K562 (cell line): ENCODE measurements around the gene USP19. TPM values are rescaled to one million over a fixed set of nuclear protein-coding genes. Genes with fewer than 3 reads are reported as not detected.

Source experiments
- ATAC-seq: fragments of 200-7000 bp; cut with Tn5 transposase; 3 replicates; pipeline ENCODE4 v1.9.1; 2020; ENCODE audit warnings: moderate library complexity
- BruUV-seq: library from RNA; stranded (reverse); fragments of 400-500 nt; replicated peaks from 2 replicates; lab custom pipeline; 2021; lab: Mats Ljungman, UMichigan
- CTCF ChIA-PET: fragments of 300-600 bp; formaldehyde crosslinking; extraction: SDS; loops from one replicate; lab custom pipeline; 2021; ENCODE audit warnings: low intra/inter-chr PET ratio; lab: Yijun Ruan, JAX
- POLR2A ChIA-PET: fragments of 300-600, 350-650 bp; sonication (Branson Sonifier 250); formaldehyde crosslinking; extraction: SDS; loops from one replicate; lab custom pipeline; 2021; ENCODE audit warnings: antibody characterized with exemption, inconsistent platforms; lab: Yijun Ruan, JAX
- DNase-seq, 4 experiments: peaks; one replicate each; pipeline versions ENCODE4 v3.0.0 to v3.0.0-alpha.2; 2011 to 2018; ENCODE audit warnings: low spot score in 3 of 4, mixed read lengths in 3 of 4; ENCODE audit errors: extremely low read depth in 1 of 4
- FAIRE-seq: peaks from 2 replicates; lab custom pipeline; 2011; peaks lifted over from hg19 to GRCh38; lab: Jason Lieb, UNC
- H2AFZ ChIP-seq: 2 replicates; pipeline ENCODE4 v1.6.0; 2011; ENCODE audit warnings: low read depth, low read length, control low read depth, inconsistent platforms
- H3K27ac ChIP-seq: fragments of 200-600 bp; 3 replicates; pipeline ENCODE4 v1.8.0; 2011; ENCODE audit warnings: low read depth, mild to moderate bottlenecking, control low read depth, inconsistent platforms, low read length, moderate library complexity, mixed read lengths; ENCODE audit errors: extremely low read depth
- H3K27me3 ChIP-seq, 2 experiments: fragments of 300-600 bp in 1 of 2; 2 replicates in 1 of 2; 3 replicates in 1 of 2; pipeline versions ENCODE4 v1.6.0 to v1.8.0; 2011; ENCODE audit warnings: inconsistent platforms in 2 of 2, low read length in 2 of 2, mild to moderate bottlenecking in 1 of 2, mixed read lengths in 1 of 2, moderate library complexity in 1 of 2; ENCODE audit not compliant: control insufficient read depth in 2 of 2, insufficient read depth in 2 of 2
- H3K36me3 ChIP-seq: fragments of 300-600 bp; 3 replicates; pipeline ENCODE4 v1.8.0; 2011; ENCODE audit warnings: mild to moderate bottlenecking, low read length, inconsistent platforms; ENCODE audit not compliant: control insufficient read depth, insufficient read depth
- H3K4me1 ChIP-seq, 2 experiments: fragments of 200-600 bp in 1 of 2; replicated peaks in 1 of 2; 2 replicates in 1 of 2; 3 replicates in 1 of 2; pipeline versions ENCODE4 v1.5.1 to v1.8.0; 2011; ENCODE audit warnings: inconsistent platforms in 2 of 2, low read length in 2 of 2, mild to moderate bottlenecking in 1 of 2, mixed read lengths in 1 of 2, moderate library complexity in 1 of 2; ENCODE audit not compliant: control insufficient read depth in 2 of 2, insufficient read depth in 2 of 2
- H3K4me2 ChIP-seq: 2 replicates; pipeline ENCODE4 v1.6.1; 2011; ENCODE audit warnings: low read length, control low read depth, inconsistent platforms, mixed read lengths; ENCODE audit not compliant: insufficient read depth
- H3K4me3 ChIP-seq: fragments of 200-600 bp; sonication (generic), shearing (Covaris generic); 2 replicates; pipeline ENCODE4 v1.5.1; 2016; ENCODE audit warnings: control low read depth, inconsistent platforms
- H3K79me2 ChIP-seq: fragments of 200-600 bp; 3 replicates; pipeline ENCODE4 v1.8.0; 2011; ENCODE audit warnings: low read length, inconsistent platforms; ENCODE audit not compliant: control insufficient read depth, insufficient read depth
- H3K9ac ChIP-seq, 2 experiments: 2 replicates each; pipeline versions ENCODE4 v1.6.0 to v1.6.1; 2011; ENCODE audit warnings: low read depth in 2 of 2, low read length in 2 of 2, control low read depth in 1 of 2, inconsistent platforms in 1 of 2, mild to moderate bottlenecking in 1 of 2, mixed read lengths in 1 of 2; ENCODE audit not compliant: insufficient read depth in 1 of 2
- H3K9me1 ChIP-seq: one replicate; pipeline ENCODE4 v1.6.0; 2011; ENCODE audit warnings: inconsistent platforms, mild to moderate bottlenecking, low read length, moderate library complexity; ENCODE audit not compliant: control insufficient read depth, insufficient read depth
- H3K9me3 ChIP-seq: replicated peaks from 2 replicates; pipeline ENCODE4 v1.5.1; 2011; ENCODE audit warnings: low read depth, low read length, inconsistent platforms; ENCODE audit not compliant: control insufficient read depth, insufficient read depth
- H4K20me1 ChIP-seq: replicated peaks from 2 replicates; pipeline ENCODE4 v1.6.1; 2011; ENCODE audit warnings: low read length, inconsistent platforms, mixed read lengths; ENCODE audit not compliant: control insufficient read depth, insufficient read depth
- ARNT ChIP-seq, 2 experiments: fragments of 450-650 bp; IDR thresholded peaks; 2 replicates each; pipeline ENCODE4 v1.6.1; 2016; ENCODE audit warnings: mild to moderate bottlenecking in 1 of 2
- ATF7 ChIP-seq: fragments of 450-650 bp; IDR thresholded peaks from 2 replicates; pipeline ENCODE4 v1.7.1; 2014; ENCODE audit warnings: mild to moderate bottlenecking, moderate library complexity
- BRCA1 ChIP-seq, 2 experiments: fragments of 450-650 bp in 1 of 2; sonication (generic) in 1 of 2; formaldehyde crosslinking in 1 of 2; IDR thresholded peaks; 2 replicates each; pipeline versions ENCODE4 v1.5.0 to v1.6.1; 2017 to 2020; ENCODE audit warnings: mild to moderate bottlenecking in 1 of 2, missing genetic modification reagents in 1 of 2
- ELF1 ChIP-seq: fragments of 200-800 bp; sonication (Bioruptor generic); IDR thresholded peaks from 2 replicates; pipeline ENCODE4 v1.6.1; 2016; ENCODE audit warnings: missing genetic modification characterization, missing compliant biosample characterization
- ESRRA ChIP-seq: fragments of 450-650 bp; IDR thresholded peaks from 2 replicates; pipeline ENCODE4 v1.6.1; 2014; ENCODE audit warnings: low read depth, mild to moderate bottlenecking, moderate library complexity, borderline replicate concordance
- GATA2 ChIP-seq: sonication (generic); formaldehyde crosslinking; IDR thresholded peaks from 2 replicates; pipeline ENCODE4 v1.4.0; 2020; ENCODE audit warnings: mild to moderate bottlenecking, missing genetic modification reagents
- HMGN3 ChIP-seq: IDR thresholded peaks from 2 replicates; pipeline ENCODE4 v1.6.1; 2011; ENCODE audit warnings: borderline replicate concordance, low read depth, mild to moderate bottlenecking, mixed read lengths, low read length; ENCODE audit not compliant: insufficient read length; ENCODE audit errors: extremely low read depth
- HNRNPL ChIP-seq: fragments of 200-400 bp; formaldehyde crosslinking; IDR thresholded peaks from 2 replicates; pipeline ENCODE4 v1.6.1; 2017; ENCODE audit warnings: low read depth, mild to moderate bottlenecking, low read length
- IRF1 ChIP-seq: sonication (generic); formaldehyde crosslinking; IDR thresholded peaks from 2 replicates; pipeline ENCODE4 v1.8.0; 2022; ENCODE audit warnings: missing genetic modification reagents, mild to moderate bottlenecking, borderline replicate concordance
- MEF2A ChIP-seq: IDR thresholded peaks from 2 replicates; pipeline ENCODE4 v1.6.1; 2011; ENCODE audit warnings: low read depth, mild to moderate bottlenecking, low read length, moderate library complexity; ENCODE audit not compliant: control insufficient read depth
- NR2C2 ChIP-seq, 2 experiments: fragments of 200-800 bp in 1 of 2; sonication (Bioruptor generic) in 1 of 2; sonication (generic) in 1 of 2; formaldehyde crosslinking in 1 of 2; IDR thresholded peaks; 2 replicates each; pipeline versions ENCODE4 v1.6.1 to v1.8.0; 2016 to 2022; ENCODE audit warnings: mild to moderate bottlenecking in 1 of 2, missing compliant biosample characterization in 1 of 2, missing genetic modification characterization in 1 of 2, missing genetic modification reagents in 1 of 2
- NR3C1 ChIP-seq: sonication (generic); formaldehyde crosslinking; IDR thresholded peaks from 2 replicates; pipeline ENCODE4 v1.8.1; 2022; ENCODE audit warnings: missing genetic modification reagents
- RAD21 ChIP-seq, 2 experiments: fragments of 250-450 bp in 1 of 2; fragments of 450-650 bp in 1 of 2; sonication (Bioruptor Pico) in 1 of 2; formaldehyde crosslinking in 1 of 2; IDR thresholded peaks in 1 of 2; conservative IDR thresholded peaks in 1 of 2; 2 replicates each; pipeline versions ENCODE4 v1.4.0 to v1.8.0; 2020 to 2022; ENCODE audit warnings: mild to moderate bottlenecking in 2 of 2, moderate library complexity in 1 of 2
- ZBTB7A ChIP-seq: IDR thresholded peaks from 2 replicates; pipeline ENCODE4 v1.6.1; 2011; ENCODE audit warnings: low read depth, mild to moderate bottlenecking, low read length, moderate library complexity, borderline replicate concordance; ENCODE audit not compliant: control insufficient read depth
- ZNF79 ChIP-seq: fragments of 250-450 bp; sonication (Bioruptor Pico); IDR thresholded peaks from 2 replicates; pipeline ENCODE4 v1.4.0; 2020; ENCODE audit warnings: low read depth, mild to moderate bottlenecking, moderate library complexity
- WGBS: fragments of 100-300 bp; shearing (Covaris generic); methylation state at CpG from one replicate; pipeline ENCODE4 v1.1.6; 2016; ENCODE audit warnings: low coverage, mixed read lengths; ENCODE audit not compliant: insufficient coverage; ENCODE audit errors: missing lambda C conversion rate; 5-methylcytosine and 5-hydroxymethylcytosine counted together
- in situ Hi-C: fragments of 300-500 bp; cut with MboI; formaldehyde crosslinking; loops from 4 replicates; pipeline ENCODE4 v1.15.0; 2018; ENCODE audit warnings: inconsistent platforms, mixed read lengths
- intact Hi-C: fragments of 100-400 bp; cut with micrococcal nuclease; formaldehyde crosslinking; loops from 2 replicates; pipeline ENCODE4 v1.14.2; 2022
- polyA plus RNA-seq, 8 experiments: library from polyadenylated mRNA; depleted of rRNA in 4 of 8; stranded (reverse) in 5 of 8; unstranded in 3 of 8; fragments of >200 nt; fragmentation: Nextera tagmentation in 2 of 8; fragmentation: Illumina TruSeq in 1 of 8; extraction: Ambion mirVana in 2 of 8; extraction: Trizol in 1 of 8; gene quantifications; 2 replicates each; pipeline versions ENCODE4 v1.2.1 to v1.2.3, GENCODE V29; 2011 to 2014; ENCODE audit warnings: inconsistent platforms in 1 of 8, missing spikeins in 1 of 8
- total RNA-seq, 7 experiments: library from RNA; depleted of rRNA in 6 of 7; stranded (reverse); fragments of >200 nt in 6 of 7; fragmentation: Illumina TruSeq in 2 of 7; extraction: Trizol in 2 of 7; gene quantifications; 2 replicates each; pipeline versions ENCODE4 v1.2.1 to v1.2.3, GENCODE V29; 2011 to 2021; ENCODE audit warnings: low replicate concordance in 1 of 7
- TF ChIP-seq, protein P1 (sequence below): fragments of 250-450 bp; sonication (Bioruptor Pico); IDR thresholded peaks from 2 replicates; pipeline ENCODE4 v1.6.1; 2021; ENCODE audit warnings: mild to moderate bottlenecking
- TF ChIP-seq, protein P2 (sequence below), 3 experiments: IDR thresholded peaks in 2 of 3; conservative IDR thresholded peaks in 1 of 3; 2 replicates each; pipeline ENCODE4 v1.5.1; 2011 to 2012; ENCODE audit warnings: low read length in 3 of 3, mild to moderate bottlenecking in 3 of 3, control low read depth in 2 of 3, improper control_type of control experiment in 1 of 3, inconsistent platforms in 1 of 3, low read depth in 1 of 3, mixed read lengths in 1 of 3, moderate library complexity in 1 of 3; ENCODE audit not compliant: insufficient read depth in 2 of 3

Gene USP19
- total and polyA plus RNA-seq, 9 of the 15 experiments (the other 6 are each of a cell fraction or from before 2014, with no cell fraction given): 0.24 to 65.9 (median 36.9) TPM

- H3K9me1 ChIP-seq: no peaks in the 10 kb centered on the region
- peaks cover 2 to 29% of the 10 kb centered on the region in 2 experiments; a peak in 4 of 5 replicates for H3K4me1 ChIP-seq
- H3K4me3 ChIP-seq: no peak overlapping the region
- in situ Hi-C loops: no loop called here
- intact Hi-C loops: no loop called here
- H3K9ac ChIP-seq: peak overlapping the region in 1 of 2 experiments; percentile 64; a peak in 2 of 4 replicates
- no peaks in the 10 kb centered on the region for H3K9me3 ChIP-seq
- H3K36me3 ChIP-seq: no peaks in the 10 kb centered on the region
- no peak overlapping the region for H3K27ac ChIP-seq
- H3K79me2 ChIP-seq: no peaks in the 10 kb centered on the region; the same call in 2 of the 3 replicates
- DNase-seq (peak; percentile 20 to 38 (median 30)), ATAC-seq (no peak), FAIRE-seq (peak; percentile 44)
- WGBS: 37% methylated on average over 3 of the region's 3 CpGs
- POLR2A ChIA-PET: interaction anchor here (0.6 kb wide), 2 partner anchors 13 to 126 kb away, joined by 3 read pairs; no protein-coding TSS in a partner anchor
- peaks cover 0 to 5% of the 10 kb centered on the region in 2 experiments; a peak in 1 of 5 replicates for H3K27me3 ChIP-seq
- H3K4me2 ChIP-seq: no peak overlapping the region
- H2AFZ ChIP-seq: no peak overlapping the region
- H4K20me1 ChIP-seq: no peaks in the 10 kb centered on the region
- no TSS peak for BruUV-seq
- CTCF ChIA-PET: no interaction called here
- TF ChIP-seq NR3C1 (CRISPR knock-in tag) (no peak), HMGN3 (no peak), ARNT (IDR thresholded peaks at IDR 0.05) (no peak), BRCA1 (IDR thresholded peaks at IDR 0.05) (no peak), BRCA1 (CRISPR knock-in tag; IDR thresholded peaks at IDR 0.05) (no peak), HNRNPL (no peak), ZNF79 (no peak), GATA2 (CRISPR knock-in tag) (peak; percentile 54; the same call in 1 of the 2 replicates), ATF7 (no peak), MEF2A (no peak), ESRRA (peak; percentile 97), RAD21 (CRISPR knock-in tag; conservative IDR thresholded peaks at IDR 0.05 in 1 of 2, IDR thresholded peaks at IDR 0.05 in 1 of 2) (peak in 1 of 2 experiments; percentile 33; a peak in 3 of 4 replicates), IRF1 (CRISPR knock-in tag) (no peak), ZBTB7A (peak; percentile 34; the same call in 1 of the 2 replicates), ELF1 (tag) (no peak), NR2C2 (CRISPR knock-in tag; IDR thresholded peaks at IDR 0.05) (no peak), NR2C2 (tag; IDR thresholded peaks at IDR 0.05) (peak; percentile 61; the same call in 1 of the 2 replicates)
- TF ChIP-seq, protein P1, sequence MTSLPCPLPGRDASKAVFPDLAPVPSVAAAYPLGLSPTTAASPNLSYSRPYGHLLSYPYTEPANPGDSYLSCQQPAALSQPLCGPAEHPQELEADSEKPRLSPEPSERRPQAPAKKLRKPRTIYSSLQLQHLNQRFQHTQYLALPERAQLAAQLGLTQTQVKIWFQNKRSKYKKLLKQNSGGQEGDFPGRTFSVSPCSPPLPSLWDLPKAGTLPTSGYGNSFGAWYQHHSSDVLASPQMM: no peak
- TF ChIP-seq, protein P2, sequence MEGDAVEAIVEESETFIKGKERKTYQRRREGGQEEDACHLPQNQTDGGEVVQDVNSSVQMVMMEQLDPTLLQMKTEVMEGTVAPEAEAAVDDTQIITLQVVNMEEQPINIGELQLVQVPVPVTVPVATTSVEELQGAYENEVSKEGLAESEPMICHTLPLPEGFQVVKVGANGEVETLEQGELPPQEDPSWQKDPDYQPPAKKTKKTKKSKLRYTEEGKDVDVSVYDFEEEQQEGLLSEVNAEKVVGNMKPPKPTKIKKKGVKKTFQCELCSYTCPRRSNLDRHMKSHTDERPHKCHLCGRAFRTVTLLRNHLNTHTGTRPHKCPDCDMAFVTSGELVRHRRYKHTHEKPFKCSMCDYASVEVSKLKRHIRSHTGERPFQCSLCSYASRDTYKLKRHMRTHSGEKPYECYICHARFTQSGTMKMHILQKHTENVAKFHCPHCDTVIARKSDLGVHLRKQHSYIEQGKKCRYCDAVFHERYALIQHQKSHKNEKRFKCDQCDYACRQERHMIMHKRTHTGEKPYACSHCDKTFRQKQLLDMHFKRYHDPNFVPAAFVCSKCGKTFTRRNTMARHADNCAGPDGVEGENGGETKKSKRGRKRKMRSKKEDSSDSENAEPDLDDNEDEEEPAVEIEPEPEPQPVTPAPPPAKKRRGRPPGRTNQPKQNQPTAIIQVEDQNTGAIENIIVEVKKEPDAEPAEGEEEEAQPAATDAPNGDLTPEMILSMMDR (IDR thresholded peaks at IDR 0.05 in 2 of 3, conservative IDR thresholded peaks at IDR 0.05 in 1 of 3; ENCODE audit: insufficient read depth in 2 of 3, low read depth in 1 of 3, low read length in 3 of 3): peak in 2 of 3 experiments; percentile 16 to 26; a peak in 1 of 6 replicates
Observed at GRCh38 chr3:49134471-49135265, 14.0 kb upstream of the USP19 start.
